IgD-negative memory B cell (primary cell): Measurements from ENCODE around the gene TMEM192. TPM values are rescaled to one million over a fixed set of nuclear protein-coding genes. Genes with fewer than 3 reads are reported as not detected.
"Not testable (repeated sequence)": the region's sequence is repeated elsewhere in the genome, so short reads cannot be mapped to it uniquely, and the experiment has no call there.

Source experiments
- H3K27ac Mint-ChIP-seq, 3 donors: one replicate each; pipeline ENCODE4 v1.8.0; 2020 to 2022; ENCODE audit warnings: mild to moderate bottlenecking in 3 of 3, mixed read lengths in 3 of 3, moderate library complexity in 1 of 3
- H3K27me3 Mint-ChIP-seq: one replicate; pipeline ENCODE4 v1.8.0; 2021; ENCODE audit warnings: mixed read lengths
- H3K36me3 Mint-ChIP-seq: one replicate; pipeline ENCODE4 v1.8.0; 2020; ENCODE audit warnings: mild to moderate bottlenecking, mixed read lengths
- H3K4me1 Mint-ChIP-seq, 3 donors: one replicate each; pipeline ENCODE4 v1.8.0; 2020 to 2022; ENCODE audit warnings: mixed read lengths in 3 of 3, mild to moderate bottlenecking in 1 of 3
- H3K4me3 Mint-ChIP-seq, 4 donors: one replicate each; pipeline ENCODE4 v1.8.0; 2020 to 2022; ENCODE audit warnings: mild to moderate bottlenecking in 4 of 4, mixed read lengths in 4 of 4, moderate library complexity in 3 of 4
- H3K9me3 Mint-ChIP-seq, 3 donors: one replicate each; pipeline ENCODE4 v1.8.0; 2020 to 2021; ENCODE audit warnings: mixed read lengths in 3 of 3, mild to moderate bottlenecking in 1 of 3
- polyA plus RNA-seq: library from polyadenylated mRNA; unstranded; fragments of 300-500 nt; fragmentation: Illumina TruSeq; gene quantifications from one replicate; pipeline ENCODE4 v1.2.3, GENCODE V29; 2021

Gene TMEM192
- polyA plus RNA-seq, 1 donor from 2014 or later: 25.1 TPM

- H3K36me3 Mint-ChIP-seq: peaks cover 2% of the 10 kb centered on the region
- no peaks in the 10 kb centered on the region for H3K27me3 Mint-ChIP-seq
- no peak overlapping the region for H3K4me3 Mint-ChIP-seq
- no peak overlapping the region for H3K27ac Mint-ChIP-seq
- H3K9me3 Mint-ChIP-seq: no peaks in the 10 kb centered on the region
- H3K4me1 Mint-ChIP-seq: no peaks in the 10 kb centered on the region
These were observed 51.7 kb downstream of the TMEM192 start for GRCh38 chr4:165060938-165061337.

- Mint-ChIP-seq H3K4me1 (no peaks in the 10 kb centered on the region), H3K9me3 (no peaks in the 10 kb centered on the region), H3K36me3 (no peaks in the 10 kb centered on the region), H3K27me3 (no peaks in the 10 kb centered on the region), H3K4me3 (no peak overlapping the region), H3K27ac (no peak overlapping the region)
These were observed 53.3 kb downstream of the TMEM192 start for GRCh38 chr4:165059386-165059785.

GRCh38 chr4:165058666-165059065 is 54.0 kb downstream of the TMEM192 start:
- Mint-ChIP-seq H3K4me1 (no peaks in the 10 kb centered on the region), H3K4me3 (no peak overlapping the region), H3K27ac (no peak overlapping the region), H3K27me3 (no peaks in the 10 kb centered on the region), H3K9me3 (no peaks in the 10 kb centered on the region), H3K36me3 (no peaks in the 10 kb centered on the region)

GRCh38 chr4:165055601-165056000 is 57.1 kb downstream of the TMEM192 start:
- Mint-ChIP-seq H3K27ac (no peak overlapping the region), H3K36me3 (no peaks in the 10 kb centered on the region), H3K9me3 (no peaks in the 10 kb centered on the region)

GRCh38 chr4:165053645-165054044 is 59.0 kb downstream of the TMEM192 start, which contains the start of gene TRIM75:
Gene TRIM75 (plus strand): TSS chr4:165053866. CDS start chr4:165059148, 5,282 bp downstream.
- no peaks in the 10 kb centered on the region for H3K4me1 Mint-ChIP-seq
- no peaks in the 10 kb centered on the region for H3K36me3 Mint-ChIP-seq

More at GRCh38 chr4:165055601-165056000, 57.1 kb downstream of the TMEM192 start:
- Mint-ChIP-seq H3K4me3 (no peak overlapping the region), H3K4me1 (no peaks in the 10 kb centered on the region), H3K27me3 (no peaks in the 10 kb centered on the region)

GRCh38 chr4:165052627-165053026 is 60.0 kb downstream of the TMEM192 start:
- Mint-ChIP-seq H3K27me3 (no peaks in the 10 kb centered on the region), H3K4me1 (no peaks in the 10 kb centered on the region), H3K9me3 (no peaks in the 10 kb centered on the region), H3K36me3 (no peaks in the 10 kb centered on the region), H3K4me3 (no peak overlapping the region), H3K27ac (no peak overlapping the region)

More at GRCh38 chr4:165053645-165054044, 59.0 kb downstream of the TMEM192 start, which contains the start of gene TRIM75:
- Mint-ChIP-seq H3K4me3 (no peak within 1 kb of the TSS), H3K27ac (no peak within 1 kb of the TSS), H3K27me3 (no peaks in the 10 kb centered on the region), H3K9me3 (no peaks in the 10 kb centered on the region)

GRCh38 chr4:165048170-165048569 is 64.5 kb downstream of the TMEM192 start:
- no peaks in the 10 kb centered on the region for H3K27me3 Mint-ChIP-seq

GRCh38 chr4:165031436-165032211 is 81.0 kb downstream of the TMEM192 start, which contains the start of gene TRIM60:
Gene TRIM60 (plus strand): TSS chr4:165031999. CDS start chr4:165040073, 8,074 bp downstream.
- Mint-ChIP-seq H3K4me1 (no peaks in the 10 kb centered on the region), H3K4me3 (no peak within 1 kb of the TSS), H3K36me3 (no peaks in the 10 kb centered on the region), H3K27me3 (peaks cover 3% of the 10 kb centered on the region), H3K27ac (no peak within 1 kb of the TSS), H3K9me3 (peaks cover 0 to 2% (median 0%) of the 10 kb centered on the region in 3 donors)

More at GRCh38 chr4:165048170-165048569, 64.5 kb downstream of the TMEM192 start:
- H3K27ac Mint-ChIP-seq: no peak overlapping the region
- no peak overlapping the region for H3K4me3 Mint-ChIP-seq
- H3K9me3 Mint-ChIP-seq: peaks cover 0 to 2% (median 0%) of the 10 kb centered on the region in 3 donors
- no peaks in the 10 kb centered on the region for H3K36me3 Mint-ChIP-seq
- H3K4me1 Mint-ChIP-seq: no peaks in the 10 kb centered on the region

GRCh38 chr4:165027762-165028402 is 84.8 kb downstream of the TMEM192 start:
- H3K27me3 Mint-ChIP-seq: peaks cover 4% of the 10 kb centered on the region
- H3K4me3 Mint-ChIP-seq: no peak overlapping the region
- no peaks in the 10 kb centered on the region for H3K9me3 Mint-ChIP-seq
- H3K27ac Mint-ChIP-seq: no peak overlapping the region
- no peaks in the 10 kb centered on the region for H3K36me3 Mint-ChIP-seq
- H3K4me1 Mint-ChIP-seq: no peaks in the 10 kb centered on the region

GRCh38 chr4:165025782-165026181 is 86.9 kb downstream of the TMEM192 start:
- H3K4me1 Mint-ChIP-seq, H3K9me3 Mint-ChIP-seq, H3K36me3 Mint-ChIP-seq, H3K27me3 Mint-ChIP-seq, H3K4me3 Mint-ChIP-seq, H3K27ac Mint-ChIP-seq: not testable (repeated sequence)

Other genes with a start within 250 kb of the TMEM192 start
- gene APELA, start 235.7 kb downstream of the TMEM192 start, polyA plus RNA-seq: not detected
- 1.9 TPM for gene TRIM61, start 135.2 kb downstream of the TMEM192 start, polyA plus RNA-seq
- gene TRIM60, start 80.9 kb downstream of the TMEM192 start, polyA plus RNA-seq: not detected
- gene TRIM75, start 59.0 kb downstream of the TMEM192 start, polyA plus RNA-seq: not detected
- gene KLHL2, start 94.7 kb upstream of the TMEM192 start, polyA plus RNA-seq: 4.0 TPM
- 22.5 TPM for gene MSMO1, start 214.8 kb upstream of the TMEM192 start, polyA plus RNA-seq